Neutrophil (primary cell): ENCODE measurements around the gene WEE1.

Experiments
- H3K27ac ChIP-seq: fragments of 200-600 bp; sonication (generic); 2 replicates; pipeline ENCODE4 v1.5.1; 2016; ENCODE audit warnings: mild to moderate bottlenecking, moderate library complexity
- H3K27me3 ChIP-seq: fragments of 200-600 bp; sonication (generic); 2 replicates; pipeline ENCODE4 v1.6.0; 2016; ENCODE audit warnings: mild to moderate bottlenecking
- H3K36me3 ChIP-seq: fragments of 200-600 bp; sonication (generic); 2 replicates; pipeline ENCODE4 v1.5.1; 2017
- H3K4me1 ChIP-seq, 2 experiments: fragments of 200-600 bp in 1 of 2; sonication (generic) in 1 of 2; 1 replicate in 1 of 2; 2 replicates in 1 of 2; pipeline versions ENCODE4 v1.5.1 to v1.6.1; 2013 to 2016; ENCODE audit warnings: low read depth in 1 of 2, low read length in 1 of 2, mild to moderate bottlenecking in 1 of 2, moderate library complexity in 1 of 2; ENCODE audit not compliant: control insufficient read depth in 1 of 2, insufficient read depth in 1 of 2
- H3K4me3 ChIP-seq, 2 experiments: fragments of 200-600 bp in 1 of 2; sonication (generic) in 1 of 2; 1 replicate in 1 of 2; 2 replicates in 1 of 2; pipeline ENCODE4 v1.5.1; 2013 to 2016; ENCODE audit warnings: low read depth in 1 of 2, low read length in 1 of 2, mild to moderate bottlenecking in 1 of 2, moderate library complexity in 1 of 2
- H3K9me3 ChIP-seq: fragments of 200-600 bp; sonication (generic); 2 replicates; pipeline ENCODE4 v1.5.1; 2016
- CTCF ChIP-seq: fragments of 200-600 bp; sonication (generic); IDR thresholded peaks from 2 replicates; pipeline ENCODE4 v1.5.1; 2016; ENCODE audit warnings: antibody characterized with exemption

WEE1 gene

GRCh38 chr11:9568161-9568853, 5.2 kb upstream of the WEE1 start:
- H3K27ac ChIP-seq = no peak overlapping the region
- H3K4me3 ChIP-seq = no peak overlapping the region
- H3K27me3 ChIP-seq = no peaks in the 10 kb centered on the region
- H3K4me1 ChIP-seq = peaks cover 0 to 8% of the 10 kb centered on the region in 2 experiments
- no peaks in the 10 kb centered on the region for H3K36me3 ChIP-seq
- no peak for TF ChIP-seq CTCF
- H3K9me3 ChIP-seq = no peaks in the 10 kb centered on the region

- Histone ChIP-seq H3K4me3 (no peak overlapping the region), H3K27ac (no peak overlapping the region)
Measured at GRCh38 chr11:9568854-9569587, 4.4 kb upstream of the WEE1 start.

GRCh38 chr11:9569588-9570164, 3.8 kb upstream of the WEE1 start:
- TF ChIP-seq CTCF = no peak
- H3K36me3 ChIP-seq = no peaks in the 10 kb centered on the region
- peaks cover 3 to 11% of the 10 kb centered on the region in 2 experiments for H3K4me1 ChIP-seq
- no peaks in the 10 kb centered on the region for H3K9me3 ChIP-seq
- H3K4me3 ChIP-seq = no peak overlapping the region
- peaks cover 4% of the 10 kb centered on the region for H3K27me3 ChIP-seq
- H3K27ac ChIP-seq = no peak overlapping the region

More at GRCh38 chr11:9568854-9569587, 4.4 kb upstream of the WEE1 start:
- no peaks in the 10 kb centered on the region for H3K9me3 ChIP-seq
- no peak for TF ChIP-seq CTCF
- H3K4me1 ChIP-seq = peaks cover 0 to 8% of the 10 kb centered on the region in 2 experiments
- H3K27me3 ChIP-seq = no peaks in the 10 kb centered on the region
- no peaks in the 10 kb centered on the region for H3K36me3 ChIP-seq

- Histone ChIP-seq H3K27me3 (peaks cover 10% of the 10 kb centered on the region), H3K27ac (no peak overlapping the region), H3K9me3 (no peaks in the 10 kb centered on the region), H3K4me1 (peaks cover 11 to 18% of the 10 kb centered on the region in 2 experiments), H3K36me3 (no peaks in the 10 kb centered on the region), H3K4me3 (no peak overlapping the region)
- no peak for TF ChIP-seq CTCF
Measured at GRCh38 chr11:9570313-9571025, 3.0 kb upstream of the WEE1 start.

- Histone ChIP-seq H3K9me3 (no peaks in the 10 kb centered on the region), H3K27me3 (peaks cover 10% of the 10 kb centered on the region), H3K4me3 (no peak overlapping the region), H3K4me1 (peaks cover 18 to 24% of the 10 kb centered on the region in 2 experiments), H3K27ac (no peak overlapping the region), H3K36me3 (no peaks in the 10 kb centered on the region)
- no peak for TF ChIP-seq CTCF
Measured at GRCh38 chr11:9571071-9571762, 2.3 kb upstream of the WEE1 start.
